ENCODE measurements around the gene SPEN. TPM values are rescaled to one million over a fixed set of nuclear protein-coding genes. Genes with fewer than 3 reads are reported as not detected.

Gene SPEN
- total and polyA plus RNA-seq, 2 of the 13 experiments (the other 11 are each of a cell fraction or from before 2014, with no cell fraction given) = 4.8 to 14.0 TPM

GRCh38 chr1:15939181-15940109, 91.9 kb downstream of the SPEN start:
- Histone ChIP-seq H3K9me3 (ENCODE audit: low read length) (no peaks in the 10 kb centered on the region), H3K9ac (ENCODE audit: insufficient read depth, low read depth, low read length) (no peak overlapping the region), H4K20me1 (ENCODE audit: insufficient read depth, low read length) (peaks cover 7% of the 10 kb centered on the region; the same call in 1 of the 2 replicates), H3K79me2 (ENCODE audit: insufficient read depth, low read length) (no peaks in the 10 kb centered on the region), H3K4me3 (replicated peaks in 1 of 3; ENCODE audit: insufficient read depth in 1 of 3, low read depth in 2 of 3, low read length in 3 of 3) (no peak overlapping the region; a peak in 1 of 6 replicates), H3K27ac (ENCODE audit: extremely low read length, insufficient read depth, low read length) (no peak overlapping the region), H3K36me3 (replicated peaks in 1 of 2; ENCODE audit: control insufficient read depth in 1 of 2, insufficient read depth in 2 of 2, low read length in 2 of 2) (peaks cover 44 to 75% of the 10 kb centered on the region in 2 experiments; a peak in 4 of 5 replicates), H2AFZ (ENCODE audit: low read length) (no peak overlapping the region), H3K4me1 (ENCODE audit: insufficient read depth, low read length) (peaks cover 26% of the 10 kb centered on the region), H3K27me3 (ENCODE audit: control insufficient read depth in 1 of 2, insufficient read depth in 2 of 2, low read length in 2 of 2) (no peaks in the 10 kb centered on the region), H3K4me2 (ENCODE audit: low read depth, low read length) (0 out of 2 replicates have a peak overlapping the region, but pooled peaks have one; percentile 26)
- ChIA-PET CTCF (ENCODE audit: low intra/inter-chr PET ratio, low total read pairs) (no interaction called here), POLR2A (no interaction called here)
- ATAC-seq (peak; percentile 78), FAIRE-seq (peak; percentile 88), DNase-seq (ENCODE audit: low spot score) (peak; percentile 61)
- intact Hi-C loops (cut with micrococcal nuclease; ENCODE audit: unreplicated experiment) (no loop called here), in situ Hi-C loops (cut with HindIII; ENCODE audit: extremely low pct_ligation_motif_present, low pct_unique_long_range_greater_than_20kb) (no loop called here)
- WGBS (ENCODE audit: low lambda C conversion rate) = 37% methylated on average over 17 of the region's 17 CpGs
- TSS peak; percentile 36 for BruUV-seq (replicated peaks)
- TF ChIP-seq REL (CRISPR knock-in tag; conservative IDR thresholded peaks at IDR 0.05) = no peak
- TF ChIP-seq, protein P1, sequence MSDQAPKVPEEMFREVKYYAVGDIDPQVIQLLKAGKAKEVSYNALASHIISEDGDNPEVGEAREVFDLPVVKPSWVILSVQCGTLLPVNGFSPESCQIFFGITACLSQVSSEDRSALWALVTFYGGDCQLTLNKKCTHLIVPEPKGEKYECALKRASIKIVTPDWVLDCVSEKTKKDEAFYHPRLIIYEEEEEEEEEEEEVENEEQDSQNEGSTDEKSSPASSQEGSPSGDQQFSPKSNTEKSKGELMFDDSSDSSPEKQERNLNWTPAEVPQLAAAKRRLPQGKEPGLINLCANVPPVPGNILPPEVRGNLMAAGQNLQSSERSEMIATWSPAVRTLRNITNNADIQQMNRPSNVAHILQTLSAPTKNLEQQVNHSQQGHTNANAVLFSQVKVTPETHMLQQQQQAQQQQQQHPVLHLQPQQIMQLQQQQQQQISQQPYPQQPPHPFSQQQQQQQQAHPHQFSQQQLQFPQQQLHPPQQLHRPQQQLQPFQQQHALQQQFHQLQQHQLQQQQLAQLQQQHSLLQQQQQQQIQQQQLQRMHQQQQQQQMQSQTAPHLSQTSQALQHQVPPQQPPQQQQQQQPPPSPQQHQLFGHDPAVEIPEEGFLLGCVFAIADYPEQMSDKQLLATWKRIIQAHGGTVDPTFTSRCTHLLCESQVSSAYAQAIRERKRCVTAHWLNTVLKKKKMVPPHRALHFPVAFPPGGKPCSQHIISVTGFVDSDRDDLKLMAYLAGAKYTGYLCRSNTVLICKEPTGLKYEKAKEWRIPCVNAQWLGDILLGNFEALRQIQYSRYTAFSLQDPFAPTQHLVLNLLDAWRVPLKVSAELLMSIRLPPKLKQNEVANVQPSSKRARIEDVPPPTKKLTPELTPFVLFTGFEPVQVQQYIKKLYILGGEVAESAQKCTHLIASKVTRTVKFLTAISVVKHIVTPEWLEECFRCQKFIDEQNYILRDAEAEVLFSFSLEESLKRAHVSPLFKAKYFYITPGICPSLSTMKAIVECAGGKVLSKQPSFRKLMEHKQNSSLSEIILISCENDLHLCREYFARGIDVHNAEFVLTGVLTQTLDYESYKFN (CRISPR knock-in tag; conservative IDR thresholded peaks at IDR 0.05) = peak; percentile 60
- TF ChIP-seq ZNF12 (CRISPR knock-in tag; IDR thresholded peaks at IDR 0.05) = no peak
- TF ChIP-seq, protein P2, sequence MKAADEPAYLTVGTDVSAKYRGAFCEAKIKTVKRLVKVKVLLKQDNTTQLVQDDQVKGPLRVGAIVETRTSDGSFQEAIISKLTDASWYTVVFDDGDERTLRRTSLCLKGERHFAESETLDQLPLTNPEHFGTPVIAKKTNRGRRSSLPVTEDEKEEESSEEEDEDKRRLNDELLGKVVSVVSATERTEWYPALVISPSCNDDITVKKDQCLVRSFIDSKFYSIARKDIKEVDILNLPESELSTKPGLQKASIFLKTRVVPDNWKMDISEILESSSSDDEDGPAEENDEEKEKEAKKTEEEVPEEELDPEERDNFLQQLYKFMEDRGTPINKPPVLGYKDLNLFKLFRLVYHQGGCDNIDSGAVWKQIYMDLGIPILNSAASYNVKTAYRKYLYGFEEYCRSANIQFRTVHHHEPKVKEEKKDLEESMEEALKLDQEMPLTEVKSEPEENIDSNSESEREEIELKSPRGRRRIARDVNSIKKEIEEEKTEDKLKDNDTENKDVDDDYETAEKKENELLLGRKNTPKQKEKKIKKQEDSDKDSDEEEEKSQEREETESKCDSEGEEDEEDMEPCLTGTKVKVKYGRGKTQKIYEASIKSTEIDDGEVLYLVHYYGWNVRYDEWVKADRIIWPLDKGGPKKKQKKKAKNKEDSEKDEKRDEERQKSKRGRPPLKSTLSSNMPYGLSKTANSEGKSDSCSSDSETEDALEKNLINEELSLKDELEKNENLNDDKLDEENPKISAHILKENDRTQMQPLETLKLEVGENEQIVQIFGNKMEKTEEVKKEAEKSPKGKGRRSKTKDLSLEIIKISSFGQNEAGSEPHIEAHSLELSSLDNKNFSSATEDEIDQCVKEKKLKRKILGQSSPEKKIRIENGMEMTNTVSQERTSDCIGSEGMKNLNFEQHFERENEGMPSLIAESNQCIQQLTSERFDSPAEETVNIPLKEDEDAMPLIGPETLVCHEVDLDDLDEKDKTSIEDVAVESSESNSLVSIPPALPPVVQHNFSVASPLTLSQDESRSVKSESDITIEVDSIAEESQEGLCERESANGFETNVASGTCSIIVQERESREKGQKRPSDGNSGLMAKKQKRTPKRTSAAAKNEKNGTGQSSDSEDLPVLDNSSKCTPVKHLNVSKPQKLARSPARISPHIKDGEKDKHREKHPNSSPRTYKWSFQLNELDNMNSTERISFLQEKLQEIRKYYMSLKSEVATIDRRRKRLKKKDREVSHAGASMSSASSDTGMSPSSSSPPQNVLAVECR (CRISPR knock-in tag; IDR thresholded peaks at IDR 0.05; ENCODE audit: borderline replicate concordance) = 0 out of 2 replicates have a peak, but pooled peaks have one; percentile 24
- no peak for TF ChIP-seq ZNF713 (CRISPR knock-in tag; IDR thresholded peaks at IDR 0.05)
- TF ChIP-seq ZNF607 (CRISPR knock-in tag; IDR thresholded peaks at IDR 0.05; ENCODE audit: borderline replicate concordance) = 0 out of 2 replicates have a peak, but pooled peaks have one; percentile 51
- TF ChIP-seq HOMEZ (CRISPR knock-in tag; IDR thresholded peaks at IDR 0.05; ENCODE audit: low read depth) = 0 out of 2 replicates have a peak, but pooled peaks have one; percentile 20
- no peak for TF ChIP-seq NBN (conservative IDR thresholded peaks at IDR 0.05)
- TF ChIP-seq ZNF451 (CRISPR knock-in tag; IDR thresholded peaks at IDR 0.05) = no peak
- 0 out of 2 replicates have a peak, but pooled peaks have one; percentile 32 for TF ChIP-seq ELF1 (CRISPR knock-in tag; IDR thresholded peaks at IDR 0.05)
- peak; percentile 36; the same call in 1 of the 2 replicates for TF ChIP-seq ZGPAT (CRISPR knock-in tag; IDR thresholded peaks at IDR 0.05)
